ENCODE data around the gene OR2T27.
"Not testable (repeated sequence)": the region's sequence is repeated elsewhere in the genome, so short reads cannot be mapped to it uniquely, and the experiment has no call there.

- TF ChIP-seq CTCF (IDR thresholded peaks at IDR 0.05); POLR2A (IDR thresholded peaks at IDR 0.05); POLR2AphosphoS5 (IDR thresholded peaks at IDR 0.05; ENCODE audit: insufficient read depth in 1 of 2, low read depth in 1 of 2): not testable (repeated sequence)
Observed at GRCh38 chr1:248645178-248645577, 10.2 kb downstream of the OR2T27 start, which contains the start of gene OR2T35.

All from vagina (tissue), 2 donors.